Activated T-cell treated with anti-CD3 and anti-CD28 coated beads, Interleukin-2, amount 50 U/mL, for 72 hours (primary cell): ENCODE data around the gene LAD1. TPM values are rescaled to one million over a fixed set of nuclear protein-coding genes. Genes with fewer than 3 reads are reported as not detected.

Source experiments
- ATAC-seq, 2 donors: fragments of 150-1000 bp; cut with Tn5 transposase; replicated peaks in 1 of 2; 2 replicates each; pipeline ENCODE4 v1.10.0; 2021; ENCODE audit warnings: moderate library complexity in 2 of 2, mild to moderate bottlenecking in 1 of 2
- DNase-seq, 2 donors: peaks; one replicate each; pipeline ENCODE4 v3.0.0; 2021 to 2022; ENCODE audit warnings: mixed read lengths in 1 of 2
- H3K27ac Mint-ChIP-seq: one replicate; pipeline ENCODE4 v1.8.0; 2022; ENCODE audit warnings: mild to moderate bottlenecking, moderate library complexity, mixed read lengths
- H3K27me3 Mint-ChIP-seq: one replicate; pipeline ENCODE4 v1.8.0; 2022; ENCODE audit warnings: low read depth, mixed read lengths
- H3K36me3 Mint-ChIP-seq, 2 donors: one replicate each; pipeline ENCODE4 v1.8.0; 2022; ENCODE audit warnings: mixed read lengths in 2 of 2, mild to moderate bottlenecking in 1 of 2; ENCODE audit not compliant: insufficient read depth in 2 of 2
- H3K4me1 Mint-ChIP-seq: one replicate; pipeline ENCODE4 v1.8.0; 2022; ENCODE audit warnings: low read depth, mixed read lengths
- H3K4me3 Mint-ChIP-seq, 2 donors: one replicate each; pipeline ENCODE4 v1.8.0; 2022; ENCODE audit warnings: mild to moderate bottlenecking in 2 of 2, mixed read lengths in 2 of 2, moderate library complexity in 2 of 2
- H3K9me3 Mint-ChIP-seq, 2 donors: one replicate each; pipeline ENCODE4 v1.8.0; 2022; ENCODE audit warnings: mixed read lengths in 2 of 2
- total RNA-seq, 2 donors: library from RNA; stranded (reverse); gene quantifications; one replicate each; pipeline ENCODE4 v1.2.3, GENCODE V29; 2022

The LAD1 gene, protein sequence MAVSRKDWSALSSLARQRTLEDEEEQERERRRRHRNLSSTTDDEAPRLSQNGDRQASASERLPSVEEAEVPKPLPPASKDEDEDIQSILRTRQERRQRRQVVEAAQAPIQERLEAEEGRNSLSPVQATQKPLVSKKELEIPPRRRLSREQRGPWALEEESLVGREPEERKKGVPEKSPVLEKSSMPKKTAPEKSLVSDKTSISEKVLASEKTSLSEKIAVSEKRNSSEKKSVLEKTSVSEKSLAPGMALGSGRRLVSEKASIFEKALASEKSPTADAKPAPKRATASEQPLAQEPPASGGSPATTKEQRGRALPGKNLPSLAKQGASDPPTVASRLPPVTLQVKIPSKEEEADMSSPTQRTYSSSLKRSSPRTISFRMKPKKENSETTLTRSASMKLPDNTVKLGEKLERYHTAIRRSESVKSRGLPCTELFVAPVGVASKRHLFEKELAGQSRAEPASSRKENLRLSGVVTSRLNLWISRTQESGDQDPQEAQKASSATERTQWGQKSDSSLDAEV
- total RNA-seq: not detected

DNA sequence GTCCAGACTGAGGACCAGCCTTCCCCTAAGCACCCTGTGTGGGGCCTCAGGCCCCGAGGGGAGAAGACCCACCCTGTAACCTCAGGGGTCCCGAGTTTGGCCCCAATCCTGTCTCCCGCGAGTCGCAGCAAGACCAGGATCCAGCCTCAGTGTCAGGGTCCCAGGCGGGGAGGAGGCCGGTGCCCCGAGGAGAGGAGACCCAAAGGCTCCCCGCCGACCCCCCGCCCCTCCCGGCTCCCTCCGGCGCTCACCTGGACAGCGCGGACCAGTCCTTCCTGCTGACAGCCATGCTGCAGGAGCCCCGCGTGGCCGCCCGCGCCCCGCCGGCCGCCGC lies at the start of gene LAD1:
Gene LAD1, minus strand, starts transcription at position 307 of the 334 bp plus-strand sequence. Its CDS starts 18 bp downstream, at position 289.
- Mint-ChIP-seq H3K36me3 (no peaks in the 10 kb centered on the region), H3K4me1 (no peaks in the 10 kb centered on the region), H3K27me3 (peaks cover 25% of the 10 kb centered on the region), H3K4me3 (no peak within 1 kb of the TSS), H3K9me3 (no peaks in the 10 kb centered on the region), H3K27ac (no peak within 1 kb of the TSS)
- DNase-seq (no peak), ATAC-seq (no peak)

DNA sequence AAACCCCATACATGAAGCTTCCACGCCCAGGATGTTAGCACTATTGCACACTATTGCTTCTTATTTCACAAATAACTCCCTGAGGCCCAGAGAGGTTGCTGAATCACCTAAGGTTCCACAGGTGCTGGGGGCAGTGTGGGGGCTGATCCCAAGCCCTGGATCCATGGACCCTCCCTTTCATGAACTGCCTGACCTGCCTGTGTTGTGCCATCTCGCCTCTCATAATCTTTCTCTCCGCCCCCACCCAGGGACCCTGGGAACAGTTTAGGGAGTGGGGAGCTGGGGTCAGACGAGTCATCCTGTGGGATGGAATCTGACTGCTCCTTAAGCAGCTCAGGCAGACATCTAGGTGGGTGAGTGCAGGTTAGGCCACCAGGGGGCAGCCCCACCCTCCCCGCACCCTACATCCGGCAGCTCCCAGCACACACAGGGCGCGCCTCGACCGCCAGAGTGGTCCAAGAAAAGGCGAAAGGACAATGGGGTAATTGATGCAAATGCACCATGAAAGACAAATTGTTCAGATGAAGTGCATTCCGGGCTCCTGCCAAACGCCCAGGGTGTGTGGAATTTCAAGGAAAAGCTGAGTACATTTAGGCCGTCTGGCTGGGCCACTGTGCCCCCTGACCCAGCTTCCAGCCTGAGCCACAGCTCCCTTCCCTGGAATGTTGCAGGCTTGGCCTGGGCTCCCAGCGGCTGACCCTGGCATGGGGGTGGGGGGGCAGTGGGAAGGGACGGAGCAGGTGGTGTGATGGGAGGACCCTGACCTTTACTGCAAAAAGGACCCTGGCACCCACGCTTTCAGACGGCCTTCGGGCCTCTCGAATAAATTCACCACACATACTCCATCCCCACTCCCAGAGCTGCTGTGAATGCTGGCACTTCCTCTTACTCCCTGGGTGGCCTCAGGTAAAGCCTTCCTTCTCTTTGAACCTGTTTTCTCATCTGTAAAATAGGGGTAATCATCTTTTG lies 49.1 kb upstream of the LAD1 start:
- Mint-ChIP-seq H3K4me1 (peaks cover 15% of the 10 kb centered on the region), H3K27me3 (peaks cover 16% of the 10 kb centered on the region), H3K4me3 (no peak overlapping the region), H3K9me3 (no peaks in the 10 kb centered on the region), H3K36me3 (no peaks in the 10 kb centered on the region), H3K27ac (no peak overlapping the region)
- peak; percentile 64 to 70 for DNase-seq
- peak; percentile 93 to 95 for ATAC-seq

DNA sequence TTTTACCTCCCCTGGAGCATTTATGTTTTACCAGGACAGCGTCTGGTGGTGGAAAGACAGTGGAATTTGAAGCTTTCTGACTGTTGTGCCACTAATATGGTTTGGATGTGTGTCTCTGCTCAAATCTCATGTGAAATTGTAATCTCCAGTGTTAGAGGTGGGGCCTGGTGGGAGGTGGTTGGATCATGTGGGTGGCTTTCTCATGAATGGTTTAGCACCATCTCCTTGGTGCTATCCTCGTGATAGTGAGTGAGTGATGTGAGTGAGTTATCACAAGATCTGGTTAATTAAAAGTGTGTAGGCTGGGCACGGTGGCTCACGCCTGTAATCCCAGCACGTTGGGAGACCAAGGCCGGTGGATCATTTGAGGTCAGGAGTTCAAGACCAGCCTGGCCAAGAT lies 46.2 kb upstream of the LAD1 start:
- H3K27ac Mint-ChIP-seq: no peak overlapping the region
- no peak for ATAC-seq
- DNase-seq: no peak
- H3K27me3 Mint-ChIP-seq: peaks cover 7% of the 10 kb centered on the region
- H3K9me3 Mint-ChIP-seq: no peaks in the 10 kb centered on the region
- H3K4me3 Mint-ChIP-seq: no peak overlapping the region
- peaks cover 6% of the 10 kb centered on the region for H3K4me1 Mint-ChIP-seq
- H3K36me3 Mint-ChIP-seq: no peaks in the 10 kb centered on the region

DNA sequence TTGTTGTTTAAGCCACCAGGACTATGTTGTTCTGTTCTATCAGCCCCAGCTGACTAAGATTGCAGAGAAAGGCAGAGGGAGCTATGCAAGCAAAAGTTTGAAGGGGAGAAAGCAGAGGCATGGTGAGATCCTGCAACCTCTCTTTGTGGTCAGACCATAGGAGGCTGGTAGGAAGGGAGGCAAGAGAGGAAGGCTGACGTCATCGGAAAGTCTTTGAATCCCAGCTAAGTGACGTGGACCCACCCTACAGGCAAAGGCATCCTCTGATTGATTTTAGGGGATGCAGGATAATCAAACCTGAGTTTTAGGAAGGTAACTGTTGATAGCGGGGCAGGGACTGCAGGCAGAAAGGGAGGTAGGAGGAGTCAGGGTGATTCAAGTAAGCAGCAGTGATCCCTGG lies 45.7 kb upstream of the LAD1 start:
- Mint-ChIP-seq H3K4me1 (peaks cover 6% of the 10 kb centered on the region), H3K36me3 (no peaks in the 10 kb centered on the region), H3K4me3 (no peak overlapping the region), H3K27me3 (peaks cover 7% of the 10 kb centered on the region), H3K9me3 (no peaks in the 10 kb centered on the region), H3K27ac (no peak overlapping the region)
- ATAC-seq (no peak), DNase-seq (no peak)

DNA sequence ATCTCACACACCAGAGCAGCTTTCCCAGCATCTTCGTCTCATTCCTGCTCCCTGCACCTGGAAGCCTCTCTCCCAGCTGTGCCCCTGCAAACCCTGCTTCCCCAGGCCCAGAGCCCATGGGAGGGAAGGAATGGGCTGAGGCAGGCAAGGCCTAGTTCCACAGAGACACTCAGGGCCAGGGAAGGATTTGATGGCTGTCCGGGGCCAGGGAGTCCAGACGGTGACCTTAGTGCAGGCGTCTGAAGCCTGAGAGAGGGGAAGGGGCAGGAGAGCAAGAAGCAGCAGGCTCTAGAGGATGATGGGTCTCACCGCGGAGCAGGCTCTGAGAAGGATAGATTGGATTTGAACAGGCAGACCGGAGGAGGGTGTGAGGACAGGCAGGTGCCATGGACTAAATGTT lies 44.6 kb upstream of the LAD1 start:
- Mint-ChIP-seq H3K4me3 (no peak overlapping the region), H3K27ac (no peak overlapping the region), H3K9me3 (no peaks in the 10 kb centered on the region), H3K36me3 (no peaks in the 10 kb centered on the region), H3K4me1 (peaks cover 6% of the 10 kb centered on the region), H3K27me3 (peaks cover 7% of the 10 kb centered on the region)
- DNase-seq (no peak), ATAC-seq (no peak)

DNA sequence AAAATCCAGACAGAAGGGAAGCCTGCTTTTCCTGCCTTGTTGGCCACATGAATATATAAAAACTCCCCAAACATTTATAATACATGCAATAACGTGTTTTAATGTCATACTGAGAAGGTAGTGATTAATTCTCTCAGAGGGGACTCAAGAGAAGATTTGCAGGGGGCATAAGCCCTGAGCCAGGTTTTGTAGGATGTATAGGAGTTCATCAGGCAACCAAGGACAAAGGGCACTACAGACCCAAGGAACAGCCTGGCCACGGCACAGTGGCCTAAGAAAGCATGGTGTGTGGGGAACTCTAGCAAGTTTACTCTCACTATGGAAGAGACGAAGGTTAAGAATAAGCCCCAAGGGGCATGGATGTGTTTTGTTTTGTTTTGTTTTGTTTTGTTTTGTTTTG lies 37.8 kb upstream of the LAD1 start:
- H3K36me3 Mint-ChIP-seq: no peaks in the 10 kb centered on the region
- H3K4me3 Mint-ChIP-seq: no peak overlapping the region
- H3K27me3 Mint-ChIP-seq: peaks cover 28% of the 10 kb centered on the region
- peaks cover 11% of the 10 kb centered on the region for H3K4me1 Mint-ChIP-seq
- DNase-seq: no peak
- no peak for ATAC-seq
- H3K27ac Mint-ChIP-seq: no peak overlapping the region
- no peaks in the 10 kb centered on the region for H3K9me3 Mint-ChIP-seq

DNA sequence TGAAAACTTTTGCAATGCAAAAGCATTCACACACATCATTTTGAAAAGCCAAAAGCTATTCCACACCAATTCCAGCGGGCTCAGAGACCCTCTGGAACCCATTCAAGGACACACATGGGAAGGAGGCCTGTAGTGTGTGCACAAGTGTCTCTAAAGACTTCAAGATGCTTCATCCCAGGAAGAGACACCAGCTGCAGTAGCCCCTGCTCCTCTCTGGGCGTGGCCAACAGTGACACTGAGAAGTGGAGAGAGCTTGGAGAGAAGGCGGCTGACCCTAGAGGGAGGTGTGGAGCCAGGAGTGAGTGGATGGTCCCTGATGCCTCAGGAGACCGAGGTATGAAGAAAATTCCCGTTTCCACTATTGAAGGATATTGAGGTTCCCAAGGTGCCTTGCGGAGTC lies 37.3 kb upstream of the LAD1 start:
- peaks cover 23% of the 10 kb centered on the region for H3K27me3 Mint-ChIP-seq
- no peaks in the 10 kb centered on the region for H3K9me3 Mint-ChIP-seq
- H3K4me3 Mint-ChIP-seq: no peak overlapping the region
- DNase-seq: no peak
- H3K27ac Mint-ChIP-seq: no peak overlapping the region
- no peaks in the 10 kb centered on the region for H3K36me3 Mint-ChIP-seq
- no peak for ATAC-seq
- peaks cover 11% of the 10 kb centered on the region for H3K4me1 Mint-ChIP-seq

DNA sequence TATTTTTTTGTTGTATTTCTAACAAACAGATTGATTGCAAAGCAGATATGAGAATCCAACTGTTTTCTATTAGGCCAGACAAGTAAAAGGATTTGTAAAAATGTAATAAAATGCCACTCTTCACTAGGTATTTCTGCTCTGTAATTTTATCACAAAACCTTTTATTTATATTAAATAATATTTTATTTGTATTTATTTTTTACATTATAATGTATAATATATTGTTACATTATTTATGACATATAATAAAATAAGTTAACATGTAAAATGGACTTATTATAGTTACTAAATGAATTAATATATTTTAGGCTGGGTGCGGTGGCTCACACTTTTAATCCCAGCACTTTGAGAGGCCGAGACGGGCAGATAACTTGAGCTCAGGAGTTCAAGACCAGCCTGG lies 35.1 kb upstream of the LAD1 start:
- Mint-ChIP-seq H3K9me3 (no peaks in the 10 kb centered on the region), H3K36me3 (no peaks in the 10 kb centered on the region), H3K4me1 (peaks cover 11% of the 10 kb centered on the region), H3K27me3 (peaks cover 28% of the 10 kb centered on the region), H3K27ac (no peak overlapping the region), H3K4me3 (no peak overlapping the region)
- DNase-seq (no peak), ATAC-seq (no peak)

DNA sequence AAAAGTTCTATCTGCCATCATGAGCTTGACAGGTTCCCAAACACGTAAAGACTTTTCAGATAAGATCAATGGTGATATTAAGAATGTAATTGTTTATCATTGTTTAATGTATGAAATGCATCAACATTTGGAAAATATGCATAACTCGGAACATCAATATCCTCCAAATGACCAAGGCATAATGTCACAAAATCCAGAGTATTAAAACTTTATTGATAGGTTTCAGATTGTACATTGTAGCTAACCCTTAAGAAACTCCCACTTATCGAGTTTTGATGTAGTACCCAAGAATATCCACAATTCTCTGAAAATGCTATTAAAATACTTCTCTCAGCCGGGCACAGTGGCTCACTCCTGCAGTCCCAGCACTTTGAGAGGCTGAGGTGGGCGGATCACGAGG lies 34.5 kb upstream of the LAD1 start:
- Mint-ChIP-seq H3K4me1 (peaks cover 11% of the 10 kb centered on the region), H3K36me3 (no peaks in the 10 kb centered on the region), H3K27ac (no peak overlapping the region), H3K27me3 (peaks cover 28% of the 10 kb centered on the region), H3K4me3 (no peak overlapping the region), H3K9me3 (no peaks in the 10 kb centered on the region)
- ATAC-seq: no peak
- DNase-seq: no peak

DNA sequence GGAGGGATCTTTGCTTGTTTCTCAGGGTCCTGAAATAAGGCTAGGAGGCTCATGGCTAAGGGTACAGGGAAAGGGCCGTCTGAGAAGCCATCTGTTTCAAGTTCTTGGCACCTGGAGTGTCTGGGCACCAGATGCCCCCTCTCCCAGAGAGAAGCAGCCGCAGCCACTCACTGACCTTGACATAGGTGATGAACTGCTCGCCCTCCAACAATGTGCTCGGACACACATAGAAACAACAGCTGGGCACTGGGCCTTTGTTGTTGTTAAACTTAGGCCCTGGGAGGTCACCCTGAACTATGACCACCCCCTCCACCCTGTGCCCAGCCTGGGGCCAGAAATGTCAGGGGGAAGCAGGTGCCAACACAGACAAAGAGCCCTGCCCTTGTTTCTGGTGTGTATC lies 31.7 kb upstream of the LAD1 start:
- no peak for ATAC-seq
- H3K4me3 Mint-ChIP-seq: no peak overlapping the region
- H3K27ac Mint-ChIP-seq: no peak overlapping the region
- no peak for DNase-seq
- H3K27me3 Mint-ChIP-seq: peaks cover 11% of the 10 kb centered on the region
- no peaks in the 10 kb centered on the region for H3K9me3 Mint-ChIP-seq
- H3K36me3 Mint-ChIP-seq: no peaks in the 10 kb centered on the region
- peaks cover 6% of the 10 kb centered on the region for H3K4me1 Mint-ChIP-seq

DNA sequence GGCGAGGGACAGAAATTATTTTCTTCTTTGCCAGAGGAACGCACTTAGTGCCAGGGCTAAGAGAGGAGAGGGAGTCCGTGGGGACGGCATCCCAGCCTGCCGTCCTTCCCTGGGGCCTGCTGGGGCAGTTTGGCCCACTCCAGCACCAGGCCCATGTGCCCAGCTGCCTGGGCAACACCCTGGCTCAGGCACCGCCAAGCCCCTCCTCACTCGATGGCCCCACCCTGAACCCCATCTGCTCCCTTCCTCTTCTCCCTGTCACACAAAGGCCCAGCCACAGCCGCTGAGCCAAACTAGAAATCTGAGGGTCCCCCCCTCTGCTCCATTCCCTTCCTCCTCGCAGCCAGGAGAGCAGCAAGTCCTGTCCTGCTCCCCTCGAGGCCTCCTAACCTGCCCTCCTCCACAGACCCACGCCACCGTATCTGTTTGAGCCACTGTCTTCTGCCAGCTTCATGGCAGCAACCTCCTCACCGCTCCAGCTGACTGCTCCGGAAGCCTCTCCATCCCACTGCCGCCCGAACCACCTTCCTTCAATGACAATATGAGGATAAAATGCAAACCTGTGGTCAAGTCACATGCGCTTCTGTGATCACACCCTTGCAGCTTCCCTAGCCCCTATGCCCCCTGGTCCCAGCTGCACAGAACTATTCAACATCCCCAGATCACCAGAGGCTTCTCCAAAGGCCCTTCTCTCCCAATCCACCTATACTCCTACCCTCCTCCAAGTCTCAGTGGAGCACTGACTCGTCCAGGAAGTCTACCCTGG lies 30.8 kb upstream of the LAD1 start:
- Mint-ChIP-seq H3K27me3 (peaks cover 7% of the 10 kb centered on the region), H3K36me3 (no peaks in the 10 kb centered on the region), H3K4me1 (no peaks in the 10 kb centered on the region), H3K9me3 (no peaks in the 10 kb centered on the region), H3K4me3 (no peak overlapping the region), H3K27ac (no peak overlapping the region)
- no peak for DNase-seq
- ATAC-seq: no peak

DNA sequence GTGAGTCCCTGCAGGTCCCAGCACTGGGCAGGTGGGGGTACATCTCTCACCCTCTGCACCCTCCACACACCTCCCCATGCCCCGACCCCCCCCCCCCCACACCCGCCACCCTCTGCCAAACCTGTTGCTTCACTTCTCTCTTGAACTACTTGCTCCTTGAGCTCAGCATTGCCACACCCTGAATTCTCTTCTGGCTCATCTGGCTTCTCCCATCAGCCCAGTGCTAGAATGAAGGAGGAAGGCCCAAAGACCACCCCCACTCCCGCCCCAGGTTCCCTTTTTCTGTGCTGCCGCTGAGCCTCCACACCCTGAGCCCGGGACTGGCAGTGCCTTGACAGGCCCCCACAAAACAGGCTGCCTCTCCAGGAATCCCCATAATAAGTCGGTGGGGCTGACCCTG lies 28.8 kb upstream of the LAD1 start:
- Mint-ChIP-seq H3K4me3 (no peak overlapping the region), H3K4me1 (no peaks in the 10 kb centered on the region), H3K36me3 (no peaks in the 10 kb centered on the region), H3K27ac (no peak overlapping the region), H3K9me3 (no peaks in the 10 kb centered on the region), H3K27me3 (peaks cover 7% of the 10 kb centered on the region)
- ATAC-seq: no peak
- no peak for DNase-seq
